PFSK-1 (cell line): Measurements from ENCODE around the gene METTL25B.

ENCODE experiments used
- FOXP2 ChIP-seq: optimal IDR thresholded peaks from 2 replicates; pipeline ENCODE3; 2011; ENCODE audit warnings: borderline replicate concordance, control low read depth, inconsistent platforms; ENCODE audit not compliant: insufficient read depth; ENCODE audit errors: extremely low read length, extremely low read depth
- POLR2AphosphoS5 ChIP-seq: IDR thresholded peaks from 2 replicates; pipeline ENCODE4 v1.6.1; 2012; ENCODE audit warnings: low read depth, mild to moderate bottlenecking, control low read depth, low read length, moderate library complexity
- SIN3A ChIP-seq: IDR thresholded peaks from 2 replicates; pipeline ENCODE4 v1.6.1; 2012; ENCODE audit warnings: mild to moderate bottlenecking, low read length, moderate library complexity, borderline replicate concordance; ENCODE audit not compliant: insufficient read depth
- TAF1 ChIP-seq: IDR thresholded peaks from 2 replicates; pipeline ENCODE4 v1.6.1; 2012; ENCODE audit warnings: low read length, control low read depth, borderline replicate concordance; ENCODE audit not compliant: insufficient read depth
- TF ChIP-seq, protein P1 (sequence below), 2 experiments: IDR thresholded peaks; 2 replicates each; pipeline versions ENCODE4 v1.6.1 to v1.8.0; 2011 to 2012; ENCODE audit warnings: low read depth in 2 of 2, low read length in 2 of 2, control low read depth in 1 of 2, inconsistent platforms in 1 of 2, mild to moderate bottlenecking in 1 of 2, moderate library complexity in 1 of 2; ENCODE audit not compliant: insufficient read depth in 1 of 2

METTL25B gene

DNA sequence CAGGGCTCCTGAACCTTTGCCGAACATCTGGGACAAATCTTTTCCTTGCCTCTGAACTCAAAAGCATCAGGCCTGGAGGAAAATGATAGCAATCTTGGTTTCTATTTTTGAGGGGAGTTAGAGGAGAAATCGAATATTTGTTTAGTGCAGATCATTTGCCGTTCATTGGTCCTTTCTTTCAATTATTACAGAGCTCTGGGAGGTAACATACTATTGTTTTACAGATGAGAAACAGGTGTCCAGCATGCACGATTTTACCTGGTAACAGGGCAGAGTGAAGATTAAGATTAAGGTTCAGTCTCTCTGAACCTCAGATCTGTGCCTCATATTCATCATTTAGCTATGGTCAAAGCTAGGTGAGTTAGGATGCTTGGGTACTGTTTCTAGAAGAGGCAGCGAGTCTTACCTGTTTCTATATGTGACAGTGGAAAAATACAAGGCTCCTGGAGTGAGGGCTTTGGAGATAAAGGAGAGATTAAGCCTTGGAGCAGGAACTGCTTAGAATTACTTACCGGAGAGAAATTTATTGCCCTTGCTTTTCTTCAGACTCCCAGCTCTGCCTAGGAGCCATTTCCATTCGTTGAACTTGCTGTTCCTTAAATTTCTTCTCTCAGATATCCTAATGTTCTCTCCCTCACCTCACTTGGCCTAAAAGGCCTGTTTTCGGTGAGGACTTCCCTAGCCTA, 40.5 kb downstream of the METTL25B start:
- TF ChIP-seq TAF1 (no peak), SIN3A (no peak), POLR2AphosphoS5 (no peak), FOXP2 (no peak)
- TF ChIP-seq, protein P1, sequence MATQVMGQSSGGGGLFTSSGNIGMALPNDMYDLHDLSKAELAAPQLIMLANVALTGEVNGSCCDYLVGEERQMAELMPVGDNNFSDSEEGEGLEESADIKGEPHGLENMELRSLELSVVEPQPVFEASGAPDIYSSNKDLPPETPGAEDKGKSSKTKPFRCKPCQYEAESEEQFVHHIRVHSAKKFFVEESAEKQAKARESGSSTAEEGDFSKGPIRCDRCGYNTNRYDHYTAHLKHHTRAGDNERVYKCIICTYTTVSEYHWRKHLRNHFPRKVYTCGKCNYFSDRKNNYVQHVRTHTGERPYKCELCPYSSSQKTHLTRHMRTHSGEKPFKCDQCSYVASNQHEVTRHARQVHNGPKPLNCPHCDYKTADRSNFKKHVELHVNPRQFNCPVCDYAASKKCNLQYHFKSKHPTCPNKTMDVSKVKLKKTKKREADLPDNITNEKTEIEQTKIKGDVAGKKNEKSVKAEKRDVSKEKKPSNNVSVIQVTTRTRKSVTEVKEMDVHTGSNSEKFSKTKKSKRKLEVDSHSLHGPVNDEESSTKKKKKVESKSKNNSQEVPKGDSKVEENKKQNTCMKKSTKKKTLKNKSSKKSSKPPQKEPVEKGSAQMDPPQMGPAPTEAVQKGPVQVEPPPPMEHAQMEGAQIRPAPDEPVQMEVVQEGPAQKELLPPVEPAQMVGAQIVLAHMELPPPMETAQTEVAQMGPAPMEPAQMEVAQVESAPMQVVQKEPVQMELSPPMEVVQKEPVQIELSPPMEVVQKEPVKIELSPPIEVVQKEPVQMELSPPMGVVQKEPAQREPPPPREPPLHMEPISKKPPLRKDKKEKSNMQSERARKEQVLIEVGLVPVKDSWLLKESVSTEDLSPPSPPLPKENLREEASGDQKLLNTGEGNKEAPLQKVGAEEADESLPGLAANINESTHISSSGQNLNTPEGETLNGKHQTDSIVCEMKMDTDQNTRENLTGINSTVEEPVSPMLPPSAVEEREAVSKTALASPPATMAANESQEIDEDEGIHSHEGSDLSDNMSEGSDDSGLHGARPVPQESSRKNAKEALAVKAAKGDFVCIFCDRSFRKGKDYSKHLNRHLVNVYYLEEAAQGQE (IDR thresholded peaks at IDR 0.05; ENCODE audit: insufficient read depth in 1 of 2, low read depth in 2 of 2, low read length in 2 of 2), result no peak

GRCh38 chr1:156772222-156772621, 44.0 kb downstream of the METTL25B start:
- TF ChIP-seq TAF1 (no peak), POLR2AphosphoS5 (no peak)

- no peak for TF ChIP-seq TAF1
- TF ChIP-seq, protein P1 (IDR thresholded peaks at IDR 0.05; ENCODE audit: insufficient read depth in 1 of 2, low read depth in 2 of 2, low read length in 2 of 2), result no peak
- TF ChIP-seq SIN3A, result no peak
- TF ChIP-seq POLR2AphosphoS5, result no peak
- TF ChIP-seq FOXP2, result no peak
Measured at GRCh38 chr1:156772728-156773497, 44.6 kb downstream of the METTL25B start.

DNA sequence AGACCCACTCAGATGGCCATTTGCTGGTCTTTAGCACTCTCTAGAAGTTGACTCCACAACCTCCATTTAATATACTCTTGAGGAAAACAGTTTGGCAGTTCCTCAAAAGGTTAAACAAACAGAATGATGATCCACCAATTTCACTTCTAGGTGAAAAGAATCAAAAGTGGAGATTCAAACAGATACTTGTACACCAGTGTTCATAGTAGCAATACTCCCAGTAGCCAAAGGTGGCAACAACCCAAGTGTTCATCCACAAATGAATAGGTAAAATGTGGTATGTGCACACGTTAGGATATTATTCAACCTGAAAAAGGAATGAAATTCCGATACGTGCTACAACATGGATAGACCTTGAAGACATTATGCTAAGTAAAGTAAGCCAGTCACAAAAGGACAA, 45.3 kb downstream of the METTL25B start:
- no peak for TF ChIP-seq POLR2AphosphoS5
- no peak for TF ChIP-seq TAF1
- TF ChIP-seq, protein P1 (IDR thresholded peaks at IDR 0.05; ENCODE audit: insufficient read depth in 1 of 2, low read depth in 2 of 2, low read length in 2 of 2), result no peak
- TF ChIP-seq FOXP2, result no peak
- no peak for TF ChIP-seq SIN3A

GRCh38 chr1:156775799-156776198, 47.5 kb downstream of the METTL25B start:
- TF ChIP-seq, protein P1 (IDR thresholded peaks at IDR 0.05; ENCODE audit: insufficient read depth in 1 of 2, low read depth in 2 of 2, low read length in 2 of 2), result no peak
- TF ChIP-seq SIN3A (no peak), TAF1 (no peak), POLR2AphosphoS5 (no peak), FOXP2 (no peak)
